ENCODE data around the gene CLCN1.

Gene CLCN1

DNA sequence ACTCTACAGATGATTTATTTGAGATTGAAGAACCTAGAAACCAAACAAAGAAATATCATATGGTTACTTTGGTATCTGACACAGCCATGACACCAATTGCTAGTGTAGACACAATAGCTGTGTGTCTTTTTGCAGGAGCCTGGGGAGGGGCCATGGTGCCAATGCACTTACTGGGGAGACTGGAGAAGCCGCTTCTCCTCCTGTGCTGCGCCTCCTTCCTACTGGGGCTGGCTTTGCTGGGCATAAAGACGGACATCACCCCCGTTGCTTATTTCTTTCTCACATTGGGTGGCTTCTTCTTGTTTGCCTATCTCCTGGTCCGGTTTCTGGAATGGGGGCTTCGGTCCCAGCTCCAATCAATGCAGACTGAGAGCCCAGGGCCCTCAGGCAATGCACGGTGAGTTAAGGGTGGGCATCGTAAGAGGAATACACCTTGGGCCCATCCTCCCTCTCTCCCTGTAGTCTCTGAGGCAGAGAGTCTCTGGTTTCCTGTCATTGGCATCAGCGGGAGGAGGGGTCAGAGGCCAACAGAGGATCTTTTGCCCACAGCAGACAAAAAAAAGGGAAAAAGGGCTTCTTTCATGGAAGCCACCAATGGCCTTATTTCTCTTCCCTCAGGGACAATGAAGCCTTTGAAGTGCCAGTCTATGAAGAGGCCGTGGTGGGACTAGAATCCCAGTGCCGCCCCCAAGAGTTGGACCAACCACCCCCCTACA lies 29.9 kb upstream of the CLCN1 start:
- POLR2A ChIA-PET = no interaction called here
- no peak overlapping the region for H3K27ac ChIP-seq (ENCODE audit: insufficient read depth in 1 of 2, low read depth in 1 of 2, low read length in 2 of 2, poor library complexity in 1 of 2, severe bottlenecking in 2 of 2)
- peaks cover 0 to 3% (median 0%) of the 10 kb centered on the region in 5 experiments for H3K9me3 ChIP-seq (ENCODE audit: control extremely low read depth in 1 of 5, control insufficient read depth in 4 of 5, insufficient read depth in 2 of 5, low read depth in 1 of 5, low read length in 4 of 5)
- CTCF ChIA-PET = interaction anchor here (1.2 kb wide), 2 partner anchors 13 to 71 kb away, joined by 3 to 4 read pairs; no protein-coding TSS in a partner anchor
- peaks cover 12 to 31% (median 23%) of the 10 kb centered on the region in 4 experiments for H3K4me1 ChIP-seq (ENCODE audit: control extremely low read depth in 1 of 4, control insufficient read depth in 4 of 4, insufficient read depth in 4 of 4, low read length in 3 of 4)
- DNase-seq = no peak
- H3K27me3 ChIP-seq (replicated peaks in 2 of 5; ENCODE audit: control insufficient read depth in 4 of 5, insufficient read depth in 5 of 5, low read length in 4 of 5) = no peaks in the 10 kb centered on the region
- peaks cover 0 to 14% (median 0%) of the 10 kb centered on the region in 4 experiments for H3K36me3 ChIP-seq (ENCODE audit: control insufficient read depth in 4 of 4, insufficient read depth in 4 of 4, low read length in 3 of 4)
- H3K4me3 ChIP-seq (ENCODE audit: control insufficient read depth in 1 of 7, extremely low read depth in 1 of 7, insufficient read depth in 4 of 7, low read depth in 2 of 7, low read length in 6 of 7) = no peak overlapping the region
- WGBS (ENCODE audit: insufficient coverage) = 96% methylated on average over 11 of the region's 11 CpGs

- Histone ChIP-seq H3K36me3 (ENCODE audit: control insufficient read depth in 4 of 4, insufficient read depth in 4 of 4, low read length in 3 of 4) (peaks cover 0 to 19% (median 2%) of the 10 kb centered on the region in 4 experiments), H3K4me1 (ENCODE audit: control extremely low read depth in 1 of 4, control insufficient read depth in 4 of 4, insufficient read depth in 4 of 4, low read length in 3 of 4) (peaks cover 12 to 36% (median 26%) of the 10 kb centered on the region in 4 experiments), H3K4me3 (ENCODE audit: control insufficient read depth in 1 of 7, extremely low read depth in 1 of 7, insufficient read depth in 4 of 7, low read depth in 2 of 7, low read length in 6 of 7) (no peak overlapping the region), H3K27me3 (replicated peaks in 2 of 5; ENCODE audit: control insufficient read depth in 4 of 5, insufficient read depth in 5 of 5, low read length in 4 of 5) (no peaks in the 10 kb centered on the region), H3K9me3 (ENCODE audit: control extremely low read depth in 1 of 5, control insufficient read depth in 4 of 5, insufficient read depth in 2 of 5, low read depth in 1 of 5, low read length in 4 of 5) (peaks cover 0 to 3% (median 0%) of the 10 kb centered on the region in 5 experiments), H3K27ac (ENCODE audit: insufficient read depth in 1 of 2, low read depth in 1 of 2, low read length in 2 of 2, poor library complexity in 1 of 2, severe bottlenecking in 2 of 2) (no peak overlapping the region)
- ChIA-PET POLR2A (no interaction called here), CTCF (interaction anchor here (0.7 to 1.2 kb wide), 3 partner anchors 13 to 72 kb away, joined by 3 to 4 read pairs (median 3); no protein-coding TSS in a partner anchor)
- 96% methylated on average over 5 of the region's 6 CpGs for WGBS (ENCODE audit: insufficient coverage)
- DNase-seq = no peak
These were observed 29.4 kb upstream of the CLCN1 start for GRCh38 chr7:143286522-143286890.

DNA sequence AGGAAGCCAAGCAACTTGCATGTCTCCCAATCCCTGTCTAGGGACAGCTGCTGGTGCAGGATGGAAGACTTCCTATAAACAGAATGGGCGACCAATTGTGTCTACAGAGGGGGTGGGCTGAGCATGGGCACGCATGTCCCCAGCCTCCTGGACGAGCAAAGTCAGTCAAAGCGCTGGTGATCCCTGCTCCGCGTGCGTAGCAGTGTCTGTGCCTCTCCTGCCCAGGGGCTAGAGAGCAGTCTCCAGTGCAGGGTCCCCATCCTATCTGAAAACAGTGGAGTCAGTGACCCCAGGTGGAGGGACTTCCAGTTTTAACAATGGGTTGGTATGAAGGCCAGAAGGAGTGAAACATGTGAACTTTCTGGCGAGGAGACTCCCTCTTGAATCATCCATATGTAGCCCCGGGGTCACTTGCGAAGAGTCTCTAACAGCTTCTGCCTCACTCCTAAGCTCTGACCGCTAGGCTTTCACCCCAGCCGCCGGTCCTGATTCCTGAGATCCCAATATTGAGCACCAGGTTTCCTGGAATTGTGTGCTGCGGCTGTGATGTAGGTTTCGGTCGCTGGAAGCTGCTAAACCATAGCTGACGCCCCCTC lies 28.5 kb upstream of the CLCN1 start:
- WGBS (ENCODE audit: insufficient coverage) = 87% methylated on average over 17 of the region's 17 CpGs

DNA sequence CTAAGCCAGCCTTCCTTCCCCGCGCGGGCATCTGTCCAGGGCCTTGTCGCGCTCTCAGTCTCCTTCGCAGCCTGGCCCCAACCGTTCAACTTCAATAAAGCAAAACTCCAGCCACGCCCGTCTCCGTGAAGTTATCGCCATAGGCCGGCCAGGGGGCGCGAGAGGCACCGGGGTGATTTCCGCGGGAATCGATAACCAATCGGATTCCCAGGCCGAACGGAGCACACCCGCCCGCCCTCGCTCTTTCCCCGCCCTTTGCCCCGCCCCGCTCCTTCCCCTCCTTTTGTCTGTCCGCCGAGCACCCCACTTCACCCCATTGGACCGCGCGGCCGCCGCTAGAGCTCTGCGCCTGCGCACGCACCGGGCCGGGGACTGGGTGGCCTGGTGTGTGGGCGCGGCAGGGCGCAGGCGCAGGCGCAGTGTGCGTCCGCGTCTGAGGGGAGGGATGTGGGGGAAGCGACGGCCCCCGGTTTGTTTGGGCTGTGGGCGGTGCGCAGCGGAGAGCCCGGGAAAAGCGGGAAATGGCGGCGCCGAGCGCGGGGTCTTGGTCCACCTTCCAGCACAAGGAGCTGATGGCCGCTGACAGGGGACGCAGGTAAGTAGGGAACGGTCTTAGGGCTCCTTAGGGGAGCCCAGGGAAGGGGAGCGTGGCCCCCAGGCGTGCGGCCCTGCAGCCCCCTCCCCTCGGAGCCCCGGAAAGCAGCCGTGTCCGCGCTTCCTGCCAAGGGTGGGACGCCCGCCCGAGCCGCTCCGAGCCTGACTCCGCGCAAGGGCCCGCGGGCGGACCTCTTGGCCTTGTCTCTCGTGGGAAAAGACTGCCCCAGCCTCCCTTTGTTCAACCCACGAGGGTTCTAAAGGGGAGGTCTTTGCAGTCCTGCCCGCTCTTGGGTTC lies 27.7 kb upstream of the CLCN1 start, which contains the start of gene CASP2:
Gene CASP2, plus strand, starts transcription at position 417 of the 892 bp plus-strand sequence. Its CDS starts 105 bp downstream, at position 522.
- H3K4me1 ChIP-seq (ENCODE audit: control extremely low read depth in 1 of 4, control insufficient read depth in 4 of 4, insufficient read depth in 4 of 4, low read length in 3 of 4) = peaks cover 12 to 43% (median 29%) of the 10 kb centered on the region in 4 experiments
- H3K9me3 ChIP-seq (ENCODE audit: control extremely low read depth in 1 of 5, control insufficient read depth in 4 of 5, insufficient read depth in 2 of 5, low read depth in 1 of 5, low read length in 4 of 5) = peaks cover 0 to 3% (median 0%) of the 10 kb centered on the region in 5 experiments
- no peaks in the 10 kb centered on the region for H3K27me3 ChIP-seq (replicated peaks in 2 of 5; ENCODE audit: control insufficient read depth in 4 of 5, insufficient read depth in 5 of 5, low read length in 4 of 5)
- DNase-seq = peak; percentile 98 to 99 (median 98)
- ChIA-PET POLR2A (interaction anchor here (0.6 to 0.8 kb wide), 2 partner anchors 8 to 11 kb away, joined by 3 read pairs; no protein-coding TSS in a partner anchor), CTCF (interaction anchor here (0.5 to 1.3 kb wide), 5 partner anchors 9 to 92 kb away, joined by 3 to 7 read pairs (median 3); no protein-coding TSS in a partner anchor)
- peak within 1 kb of the TSS; percentile 74 to 87 for H3K27ac ChIP-seq (ENCODE audit: insufficient read depth in 1 of 2, low read depth in 1 of 2, low read length in 2 of 2, poor library complexity in 1 of 2, severe bottlenecking in 2 of 2)
- peak within 1 kb of the TSS; percentile 81 to 92 (median 85) for H3K4me3 ChIP-seq (ENCODE audit: control insufficient read depth in 1 of 7, extremely low read depth in 1 of 7, insufficient read depth in 4 of 7, low read depth in 2 of 7, low read length in 6 of 7)
- 2% methylated on average over 72 of the region's 84 CpGs for WGBS (ENCODE audit: insufficient coverage)
- H3K36me3 ChIP-seq (ENCODE audit: control insufficient read depth in 4 of 4, insufficient read depth in 4 of 4, low read length in 3 of 4) = peaks cover 6 to 30% (median 14%) of the 10 kb centered on the region in 4 experiments

More for the DNA sequence above, 28.5 kb upstream of the CLCN1 start:
- H3K36me3 ChIP-seq (ENCODE audit: control insufficient read depth in 4 of 4, insufficient read depth in 4 of 4, low read length in 3 of 4) = peaks cover 5 to 27% (median 9%) of the 10 kb centered on the region in 4 experiments
- POLR2A ChIA-PET = interaction anchor here (0.6 to 0.8 kb wide), 2 partner anchors 8 to 12 kb away, joined by 3 read pairs; no protein-coding TSS in a partner anchor
- no peaks in the 10 kb centered on the region for H3K27me3 ChIP-seq (replicated peaks in 2 of 5; ENCODE audit: control insufficient read depth in 4 of 5, insufficient read depth in 5 of 5, low read length in 4 of 5)
- no peak for DNase-seq
- H3K27ac ChIP-seq (ENCODE audit: insufficient read depth in 1 of 2, low read depth in 1 of 2, low read length in 2 of 2, poor library complexity in 1 of 2, severe bottlenecking in 2 of 2) = no peak overlapping the region
- peak overlapping the region in 3 of 7 experiments; percentile 16 to 28 (median 26) for H3K4me3 ChIP-seq (ENCODE audit: control insufficient read depth in 1 of 7, extremely low read depth in 1 of 7, insufficient read depth in 4 of 7, low read depth in 2 of 7, low read length in 6 of 7)
- peaks cover 0 to 3% (median 0%) of the 10 kb centered on the region in 5 experiments for H3K9me3 ChIP-seq (ENCODE audit: control extremely low read depth in 1 of 5, control insufficient read depth in 4 of 5, insufficient read depth in 2 of 5, low read depth in 1 of 5, low read length in 4 of 5)
- peaks cover 12 to 36% (median 26%) of the 10 kb centered on the region in 4 experiments for H3K4me1 ChIP-seq (ENCODE audit: control extremely low read depth in 1 of 4, control insufficient read depth in 4 of 4, insufficient read depth in 4 of 4, low read length in 3 of 4)
- CTCF ChIA-PET = interaction anchor here (1.0 to 1.3 kb wide), 6 partner anchors 8 to 93 kb away, joined by 3 to 7 read pairs (median 3); no protein-coding TSS in a partner anchor

- H3K9me3 ChIP-seq (ENCODE audit: control extremely low read depth in 1 of 5, control insufficient read depth in 4 of 5, insufficient read depth in 2 of 5, low read depth in 1 of 5, low read length in 4 of 5) = peaks cover 0 to 3% (median 0%) of the 10 kb centered on the region in 5 experiments
- H3K36me3 ChIP-seq (ENCODE audit: control insufficient read depth in 4 of 4, insufficient read depth in 4 of 4, low read length in 3 of 4) = peaks cover 9 to 34% (median 20%) of the 10 kb centered on the region in 4 experiments
- peaks cover 12 to 39% (median 28%) of the 10 kb centered on the region in 4 experiments for H3K4me1 ChIP-seq (ENCODE audit: control extremely low read depth in 1 of 4, control insufficient read depth in 4 of 4, insufficient read depth in 4 of 4, low read length in 3 of 4)
- ChIA-PET POLR2A (no interaction called here), CTCF (interaction anchor here (1.0 to 1.2 kb wide), 2 partner anchors 11 to 62 kb away, joined by 3 to 7 read pairs; no protein-coding TSS in a partner anchor)
- DNase-seq = no peak
- peak overlapping the region; percentile 81 to 92 (median 85) for H3K4me3 ChIP-seq (ENCODE audit: control insufficient read depth in 1 of 7, extremely low read depth in 1 of 7, insufficient read depth in 4 of 7, low read depth in 2 of 7, low read length in 6 of 7)
- H3K27me3 ChIP-seq (replicated peaks in 2 of 5; ENCODE audit: control insufficient read depth in 4 of 5, insufficient read depth in 5 of 5, low read length in 4 of 5) = no peaks in the 10 kb centered on the region
- H3K27ac ChIP-seq (ENCODE audit: insufficient read depth in 1 of 2, low read depth in 1 of 2, low read length in 2 of 2, poor library complexity in 1 of 2, severe bottlenecking in 2 of 2) = peak overlapping the region; percentile 74 to 87
- WGBS (ENCODE audit: insufficient coverage) = 0% methylated on average over 7 of the region's 11 CpGs
These were observed 27.1 kb upstream of the CLCN1 start for GRCh38 chr7:143288836-143289235.

DNA sequence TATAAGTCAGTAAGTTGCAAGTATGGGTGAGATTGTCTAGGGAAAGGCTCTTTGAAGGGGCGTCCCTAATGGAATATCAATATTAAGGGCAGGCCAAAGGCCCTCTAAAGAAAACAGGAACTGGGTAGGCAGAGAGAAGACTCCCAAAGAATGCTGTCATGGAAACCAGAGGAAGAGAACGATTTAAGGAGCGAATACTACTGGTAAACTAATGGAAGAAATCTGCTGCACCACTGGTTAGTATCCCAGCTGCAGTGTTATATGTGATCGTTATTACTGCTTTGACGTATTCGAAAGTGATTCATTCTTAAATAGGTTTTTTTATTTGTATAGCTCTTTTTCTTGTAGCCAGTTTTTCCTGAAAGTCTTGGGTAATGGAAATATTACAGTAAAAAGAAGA lies 26.5 kb upstream of the CLCN1 start:
- Histone ChIP-seq H3K9me3 (ENCODE audit: control extremely low read depth in 1 of 5, control insufficient read depth in 4 of 5, insufficient read depth in 2 of 5, low read depth in 1 of 5, low read length in 4 of 5) (peaks cover 0 to 3% (median 0%) of the 10 kb centered on the region in 5 experiments), H3K4me3 (ENCODE audit: control insufficient read depth in 1 of 7, extremely low read depth in 1 of 7, insufficient read depth in 4 of 7, low read depth in 2 of 7, low read length in 6 of 7) (peak overlapping the region in 6 of 7 experiments; percentile 81 to 92 (median 86)), H3K27ac (ENCODE audit: insufficient read depth in 1 of 2, low read depth in 1 of 2, low read length in 2 of 2, poor library complexity in 1 of 2, severe bottlenecking in 2 of 2) (peak overlapping the region; percentile 46 to 87), H3K4me1 (ENCODE audit: control extremely low read depth in 1 of 4, control insufficient read depth in 4 of 4, insufficient read depth in 4 of 4, low read length in 3 of 4) (peaks cover 12 to 40% (median 28%) of the 10 kb centered on the region in 4 experiments), H3K27me3 (replicated peaks in 2 of 5; ENCODE audit: control insufficient read depth in 4 of 5, insufficient read depth in 5 of 5, low read length in 4 of 5) (no peaks in the 10 kb centered on the region), H3K36me3 (ENCODE audit: control insufficient read depth in 4 of 4, insufficient read depth in 4 of 4, low read length in 3 of 4) (peaks cover 15 to 40% (median 26%) of the 10 kb centered on the region in 4 experiments)
- no peak for DNase-seq
- WGBS (ENCODE audit: insufficient coverage) = 28% methylated on average over 3 of the region's 6 CpGs
- ChIA-PET POLR2A (no interaction called here), CTCF (interaction anchor here (0.6 to 4.5 kb wide), 4 partner anchors 11 to 61 kb away, joined by 3 to 32 read pairs (median 4); no protein-coding TSS in a partner anchor)
